Sigmoid colon (tissue), 3 donors: ENCODE measurements around the gene AHNAK2.

Experiments
- POLR2A ChIP-seq, 2 donors: fragments of 450-650 bp; IDR thresholded peaks; one replicate each; pipeline ENCODE4 v1.6.1; 2016; ENCODE audit warnings: antibody characterized with exemption in 2 of 2, mild to moderate bottlenecking in 2 of 2, moderate library complexity in 2 of 2
- TF ChIP-seq, protein P1 (sequence below), 4 experiments: fragments of 450-650 bp in 3 of 4; fragments of 200-600 bp in 1 of 4; IDR thresholded peaks; one replicate each; pipeline ENCODE4 v1.5.1; 2016 to 2019; ENCODE audit warnings: antibody characterized with exemption in 4 of 4, mild to moderate bottlenecking in 3 of 4, moderate library complexity in 2 of 4

DNA sequence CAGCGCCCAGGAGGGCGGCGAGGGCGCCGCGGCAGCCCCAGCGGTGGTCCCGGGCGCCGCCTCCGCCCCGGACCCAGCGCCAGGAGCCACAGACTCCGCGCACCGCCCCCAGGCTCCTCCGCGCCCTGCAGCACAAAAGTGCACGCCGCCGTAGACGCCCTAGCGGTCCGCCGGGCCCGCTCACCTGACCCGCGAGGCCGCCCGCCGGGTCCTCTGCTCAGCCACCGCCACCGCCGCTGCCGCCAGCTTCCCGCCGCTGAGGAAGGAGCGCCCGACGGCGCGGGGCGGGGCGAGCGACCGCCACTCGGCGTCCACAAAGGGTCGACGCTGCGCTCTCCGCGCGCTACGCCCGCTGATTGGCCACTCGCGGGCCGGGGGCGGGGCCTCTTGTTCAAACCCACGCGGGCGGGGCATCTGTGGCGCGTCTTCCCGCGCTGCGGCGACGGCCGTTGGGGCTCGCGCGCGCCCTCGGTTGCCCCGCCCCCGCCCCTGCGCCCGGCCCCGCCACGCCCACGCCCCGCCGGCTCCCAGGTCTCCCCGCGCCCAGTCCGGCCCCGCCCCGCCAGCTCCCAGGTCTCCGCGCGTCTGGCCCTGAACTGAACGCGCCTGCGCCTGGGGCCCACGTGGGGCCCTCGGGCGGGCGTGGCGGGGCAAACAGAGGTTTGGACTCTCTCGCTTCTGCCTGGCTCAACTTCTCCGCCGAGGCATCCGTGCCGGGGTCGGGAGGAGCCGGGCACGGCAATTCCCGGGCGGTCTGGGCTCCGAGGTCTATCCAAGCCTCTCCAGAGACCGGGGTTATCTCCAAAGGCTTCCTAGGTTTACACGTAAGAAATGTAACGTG is 42.9 kb upstream of the AHNAK2 start, which contains the start of gene CDCA4:
- TF ChIP-seq, protein P1, sequence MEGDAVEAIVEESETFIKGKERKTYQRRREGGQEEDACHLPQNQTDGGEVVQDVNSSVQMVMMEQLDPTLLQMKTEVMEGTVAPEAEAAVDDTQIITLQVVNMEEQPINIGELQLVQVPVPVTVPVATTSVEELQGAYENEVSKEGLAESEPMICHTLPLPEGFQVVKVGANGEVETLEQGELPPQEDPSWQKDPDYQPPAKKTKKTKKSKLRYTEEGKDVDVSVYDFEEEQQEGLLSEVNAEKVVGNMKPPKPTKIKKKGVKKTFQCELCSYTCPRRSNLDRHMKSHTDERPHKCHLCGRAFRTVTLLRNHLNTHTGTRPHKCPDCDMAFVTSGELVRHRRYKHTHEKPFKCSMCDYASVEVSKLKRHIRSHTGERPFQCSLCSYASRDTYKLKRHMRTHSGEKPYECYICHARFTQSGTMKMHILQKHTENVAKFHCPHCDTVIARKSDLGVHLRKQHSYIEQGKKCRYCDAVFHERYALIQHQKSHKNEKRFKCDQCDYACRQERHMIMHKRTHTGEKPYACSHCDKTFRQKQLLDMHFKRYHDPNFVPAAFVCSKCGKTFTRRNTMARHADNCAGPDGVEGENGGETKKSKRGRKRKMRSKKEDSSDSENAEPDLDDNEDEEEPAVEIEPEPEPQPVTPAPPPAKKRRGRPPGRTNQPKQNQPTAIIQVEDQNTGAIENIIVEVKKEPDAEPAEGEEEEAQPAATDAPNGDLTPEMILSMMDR (IDR thresholded peaks at IDR 0.05): no peak
- TF ChIP-seq POLR2A (IDR thresholded peaks at IDR 0.05): peak; percentile 80 to 84
